DMS153 (cell line): ENCODE data around the gene CTDSP2.
A peak's percentile ranks its signal among the peaks of the same experiment; 100 is the strongest.
"Not testable (repeated sequence)": the region's sequence is repeated elsewhere in the genome, so short reads cannot be mapped to it uniquely, and the experiment has no call there.

Source experiments
- DNase-seq: peaks from one replicate; lab custom pipeline; 2025; lab: John Stamatoyannopoulos, UW

Gene CTDSP2

GRCh38 chr12:57881475-57881874 is 34.9 kb upstream of the CTDSP2 start:
- DNase-seq: no peak

GRCh38 chr12:57881035-57881434 is 34.5 kb upstream of the CTDSP2 start:
- DNase-seq: not testable (repeated sequence)

- no peak for DNase-seq
These were observed 31.3 kb upstream of the CTDSP2 start for GRCh38 chr12:57877876-57878275.

GRCh38 chr12:57875753-57876547 is 29.4 kb upstream of the CTDSP2 start:
- DNase-seq: no peak

GRCh38 chr12:57874166-57875108 is 27.9 kb upstream of the CTDSP2 start:
- DNase-seq: no peak

- DNase-seq: no peak
These were observed 25.8 kb upstream of the CTDSP2 start for GRCh38 chr12:57872362-57872761.

GRCh38 chr12:57869927-57870318 is 23.4 kb upstream of the CTDSP2 start:
- no peak for DNase-seq

- DNase-seq: no peak
These were observed 22.9 kb upstream of the CTDSP2 start for GRCh38 chr12:57869298-57869926.

- DNase-seq: peak; percentile 54
These were observed 22.3 kb upstream of the CTDSP2 start for GRCh38 chr12:57868851-57869268.

GRCh38 chr12:57868221-57868620 is 21.7 kb upstream of the CTDSP2 start:
- no peak for DNase-seq

- DNase-seq: no peak
These were observed 19.9 kb upstream of the CTDSP2 start for GRCh38 chr12:57866308-57867019.

- DNase-seq: no peak
These were observed 18.7 kb upstream of the CTDSP2 start for GRCh38 chr12:57865084-57865751.

GRCh38 chr12:57864442-57865083 is 18.0 kb upstream of the CTDSP2 start:
- DNase-seq: peak; percentile 14

GRCh38 chr12:57863676-57864075 is 17.1 kb upstream of the CTDSP2 start:
- DNase-seq: no peak

- DNase-seq: no peak
These were observed 15.4 kb upstream of the CTDSP2 start for GRCh38 chr12:57861967-57862366.

GRCh38 chr12:57860883-57861282 is 14.4 kb upstream of the CTDSP2 start:
- DNase-seq: not testable (repeated sequence)

- no peak for DNase-seq
These were observed 12.6 kb upstream of the CTDSP2 start for GRCh38 chr12:57859121-57859520.

- not testable (repeated sequence) for DNase-seq
These were observed 11.6 kb upstream of the CTDSP2 start for GRCh38 chr12:57858123-57858522.

GRCh38 chr12:57854965-57855364 is 8.4 kb upstream of the CTDSP2 start:
- no peak for DNase-seq

GRCh38 chr12:57853864-57854556 is 7.5 kb upstream of the CTDSP2 start:
- DNase-seq: no peak
